ACC112 (cell line): ENCODE results near the gene FAM131B.
A peak's percentile ranks its signal among the peaks of the same experiment; 100 is the strongest.

ENCODE experiments used
- H2AFZ ChIP-seq: fragments of 200-600 bp; sonication (generic); one replicate; pipeline ENCODE4 v1.6.0; 2017; ENCODE audit warnings: antibody characterized with exemption, low read length; ENCODE audit not compliant: unreplicated experiment
- H3K27ac ChIP-seq: fragments of 200-600 bp; sonication (generic); 2 replicates; pipeline ENCODE4 v1.5.1; 2014; ENCODE audit warnings: low read depth, mild to moderate bottlenecking, antibody characterized with exemption, low read length, moderate library complexity
- H3K27me3 ChIP-seq: fragments of 200-600 bp; sonication (generic); 2 replicates; pipeline ENCODE4 v1.6.1; 2014; ENCODE audit warnings: mild to moderate bottlenecking, antibody characterized with exemption, low read length, moderate library complexity, mixed read lengths; ENCODE audit not compliant: insufficient read depth
- H3K36me3 ChIP-seq: fragments of 200-600 bp; sonication (generic); 2 replicates; pipeline ENCODE4 v1.6.1; 2016; ENCODE audit warnings: mild to moderate bottlenecking, antibody characterized with exemption, low read length, moderate library complexity, mixed read lengths; ENCODE audit not compliant: insufficient read depth
- H3K4me1 ChIP-seq: fragments of 200-600 bp; sonication (generic); one replicate; pipeline ENCODE4 v1.6.1; 2016; ENCODE audit warnings: low read length, mixed read lengths; ENCODE audit not compliant: insufficient read depth, unreplicated experiment, control insufficient read depth
- H3K4me3 ChIP-seq: fragments of 200-600 bp; sonication (generic); 2 replicates; pipeline ENCODE4 v1.5.1; 2014; ENCODE audit warnings: mild to moderate bottlenecking, low read depth, low read length
- H3K79me2 ChIP-seq: fragments of 200-600 bp; sonication (generic); one replicate; pipeline ENCODE4 v1.6.0; 2016; ENCODE audit warnings: low read length; ENCODE audit not compliant: control insufficient read depth, unreplicated experiment, insufficient read depth

The FAM131B gene

DNA sequence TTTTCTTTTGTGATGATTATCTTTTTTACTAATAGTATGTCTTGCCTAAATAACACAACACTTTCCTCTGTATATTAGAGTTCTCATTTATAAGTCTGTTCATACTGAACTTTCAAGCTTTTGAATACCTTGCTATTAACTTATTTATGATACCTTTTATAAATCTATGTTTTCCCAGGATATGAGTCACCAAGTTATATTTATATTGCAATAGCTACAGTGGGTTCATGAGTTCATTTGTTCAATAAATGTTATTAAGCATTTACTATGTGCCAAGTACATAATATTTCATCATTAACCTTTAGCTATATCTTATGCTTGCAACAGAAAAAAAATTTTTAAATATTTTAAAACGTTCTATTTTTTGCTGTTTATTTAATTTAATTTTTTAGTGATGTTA, 28.3 kb downstream of the FAM131B start:
- Histone ChIP-seq H3K27me3 (peaks cover 15% of the 10 kb centered on the region), H3K36me3 (no peaks in the 10 kb centered on the region), H3K79me2 (no peaks in the 10 kb centered on the region), H2AFZ (no peak overlapping the region), H3K4me3 (no peak overlapping the region), H3K4me1 (peaks cover 28% of the 10 kb centered on the region), H3K27ac (no peak overlapping the region)

DNA sequence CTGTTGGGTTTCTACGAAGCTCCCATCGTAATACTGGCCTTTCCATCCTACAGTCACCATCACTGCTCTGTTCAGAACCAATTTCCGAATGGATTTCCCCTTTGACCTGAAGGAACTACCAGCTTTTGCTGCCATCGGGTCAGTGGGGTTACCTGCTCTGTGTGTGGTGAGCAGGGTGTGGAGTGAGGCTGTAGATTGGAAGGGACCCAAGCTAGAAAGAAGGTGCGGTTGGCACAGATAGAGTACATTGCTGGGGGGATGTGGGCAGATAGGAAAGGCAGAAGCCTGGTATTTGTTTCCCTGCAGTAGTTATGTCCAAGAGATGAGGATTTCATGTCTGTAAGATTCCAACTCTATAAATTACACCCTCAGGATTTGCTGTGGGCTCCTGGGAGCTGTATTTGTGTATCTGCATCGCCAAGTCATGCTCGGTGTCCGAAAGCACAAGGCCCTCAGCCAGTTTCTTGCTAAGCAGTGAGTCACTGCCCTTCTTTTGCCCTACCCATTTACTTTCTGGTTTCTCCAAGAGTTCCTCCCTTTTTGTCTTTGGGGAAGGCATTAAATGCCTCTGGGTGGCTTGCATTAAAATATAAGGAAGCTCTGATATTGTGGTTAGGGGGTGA, 31.2 kb downstream of the FAM131B start:
- Histone ChIP-seq H2AFZ (peak overlapping the region; percentile 72), H3K36me3 (no peaks in the 10 kb centered on the region), H3K4me3 (peak overlapping the region; percentile 45; the same call in 1 of the 2 replicates), H3K4me1 (peaks cover 28% of the 10 kb centered on the region), H3K27ac (peak overlapping the region; percentile 85), H3K79me2 (no peaks in the 10 kb centered on the region), H3K27me3 (no peaks in the 10 kb centered on the region)

DNA sequence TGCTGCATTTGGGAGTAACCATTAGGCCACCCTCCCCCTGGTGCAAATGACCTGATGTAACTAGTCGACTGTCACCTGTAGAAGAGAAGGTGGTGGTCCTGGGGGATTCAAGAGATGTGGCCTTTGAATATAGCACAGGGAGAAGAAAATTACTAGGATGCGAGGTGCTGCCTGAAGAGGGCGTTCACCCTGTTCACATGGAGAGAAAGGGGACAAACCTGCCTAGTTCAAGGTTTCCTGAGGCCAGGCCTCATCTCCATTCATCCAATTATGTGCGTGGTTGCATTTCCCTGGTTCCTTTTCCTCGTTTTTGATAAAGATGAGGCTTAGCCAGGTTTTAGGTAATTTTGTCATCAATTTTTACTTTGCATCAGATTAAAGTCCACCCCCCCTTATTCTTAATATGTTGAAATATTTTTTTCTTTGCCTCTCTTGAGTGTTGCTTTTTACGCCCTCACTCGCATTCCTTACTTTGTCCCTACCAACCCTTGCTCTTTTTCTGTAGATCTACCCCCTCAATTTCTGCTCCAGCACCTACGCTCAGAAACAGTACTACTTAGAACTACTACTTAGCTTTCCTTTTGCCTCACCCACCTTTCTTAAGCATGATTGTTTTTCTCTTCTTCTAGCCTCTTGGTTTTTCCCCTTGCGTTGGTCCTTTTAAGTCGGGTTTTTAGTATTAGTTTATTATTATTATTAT, 32.9 kb downstream of the FAM131B start:
- H3K27me3 ChIP-seq: no peaks in the 10 kb centered on the region
- H3K27ac ChIP-seq: no peak overlapping the region
- peaks cover 26% of the 10 kb centered on the region for H3K4me1 ChIP-seq
- no peaks in the 10 kb centered on the region for H3K36me3 ChIP-seq
- H2AFZ ChIP-seq: no peak overlapping the region
- no peak overlapping the region for H3K4me3 ChIP-seq
- H3K79me2 ChIP-seq: no peaks in the 10 kb centered on the region

DNA sequence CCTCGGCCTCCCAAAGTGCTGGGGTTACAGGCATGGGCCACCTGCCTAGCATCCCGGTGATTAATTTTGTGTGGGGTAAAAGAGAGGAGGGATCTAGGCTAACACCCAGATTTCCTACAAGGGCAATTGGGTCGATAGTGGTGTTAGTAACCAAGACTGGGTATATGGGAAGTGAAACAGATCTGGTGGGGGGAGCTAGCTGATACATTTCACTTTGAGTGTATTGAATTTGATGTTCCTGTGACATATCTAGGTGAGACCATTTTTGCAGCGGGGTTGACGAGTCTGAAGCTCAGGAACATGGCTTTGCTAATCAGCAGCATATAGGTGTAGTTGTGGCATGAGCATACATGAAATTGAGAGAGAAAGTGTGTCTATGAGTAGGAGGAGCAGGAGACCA, 34.6 kb downstream of the FAM131B start:
- H3K4me3 ChIP-seq: no peak overlapping the region
- no peaks in the 10 kb centered on the region for H3K27me3 ChIP-seq
- no peaks in the 10 kb centered on the region for H3K36me3 ChIP-seq
- no peaks in the 10 kb centered on the region for H3K79me2 ChIP-seq
- no peak overlapping the region for H3K27ac ChIP-seq
- no peak overlapping the region for H2AFZ ChIP-seq
- peaks cover 19% of the 10 kb centered on the region for H3K4me1 ChIP-seq

DNA sequence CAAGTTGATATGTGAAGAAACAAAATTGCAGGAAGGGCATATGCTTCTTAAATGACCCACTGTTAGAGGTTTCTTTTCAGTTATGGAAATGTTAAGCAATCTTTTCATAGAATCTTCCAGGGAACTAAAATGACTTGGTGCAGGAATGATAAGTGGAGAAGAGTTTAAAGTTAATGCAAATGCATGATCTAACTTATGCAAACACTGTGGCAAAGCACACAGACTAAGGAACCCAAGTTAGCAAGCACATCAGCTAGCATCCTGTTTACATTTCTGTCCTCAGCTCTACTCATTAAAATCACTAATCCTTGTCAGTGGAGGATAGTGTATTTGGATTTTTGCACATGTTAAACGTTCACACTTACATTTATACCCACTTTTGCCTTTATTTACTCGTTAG, 37.3 kb downstream of the FAM131B start:
- Histone ChIP-seq H3K4me3 (no peak overlapping the region), H3K27ac (no peak overlapping the region), H3K36me3 (no peaks in the 10 kb centered on the region), H3K79me2 (no peaks in the 10 kb centered on the region), H2AFZ (no peak overlapping the region), H3K27me3 (no peaks in the 10 kb centered on the region), H3K4me1 (peaks cover 2% of the 10 kb centered on the region)

DNA sequence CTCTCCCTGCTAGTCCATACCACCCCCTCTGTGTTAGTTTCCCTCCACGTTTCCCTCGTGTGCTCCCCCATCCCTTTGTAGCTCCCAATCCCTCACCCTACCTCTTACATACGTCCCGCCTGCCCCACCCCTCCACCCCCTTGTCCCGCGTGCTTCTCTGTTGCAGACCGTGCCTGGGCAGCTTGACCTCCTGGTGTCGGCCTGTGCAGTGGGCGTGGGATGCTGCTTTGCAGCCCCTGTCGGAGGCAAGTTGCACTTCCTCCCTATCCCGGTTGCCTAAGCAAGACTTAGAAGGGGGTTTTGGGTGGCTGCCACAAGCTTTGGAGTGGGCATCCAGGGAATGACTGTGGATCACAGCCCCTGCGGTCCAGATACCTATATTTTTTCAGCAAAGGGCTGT, 38.9 kb downstream of the FAM131B start:
- H3K27me3 ChIP-seq: no peaks in the 10 kb centered on the region
- H3K79me2 ChIP-seq: no peaks in the 10 kb centered on the region
- H3K4me3 ChIP-seq: no peak overlapping the region
- H2AFZ ChIP-seq: no peak overlapping the region
- H3K4me1 ChIP-seq: peaks cover 11% of the 10 kb centered on the region
- no peaks in the 10 kb centered on the region for H3K36me3 ChIP-seq
- no peak overlapping the region for H3K27ac ChIP-seq

DNA sequence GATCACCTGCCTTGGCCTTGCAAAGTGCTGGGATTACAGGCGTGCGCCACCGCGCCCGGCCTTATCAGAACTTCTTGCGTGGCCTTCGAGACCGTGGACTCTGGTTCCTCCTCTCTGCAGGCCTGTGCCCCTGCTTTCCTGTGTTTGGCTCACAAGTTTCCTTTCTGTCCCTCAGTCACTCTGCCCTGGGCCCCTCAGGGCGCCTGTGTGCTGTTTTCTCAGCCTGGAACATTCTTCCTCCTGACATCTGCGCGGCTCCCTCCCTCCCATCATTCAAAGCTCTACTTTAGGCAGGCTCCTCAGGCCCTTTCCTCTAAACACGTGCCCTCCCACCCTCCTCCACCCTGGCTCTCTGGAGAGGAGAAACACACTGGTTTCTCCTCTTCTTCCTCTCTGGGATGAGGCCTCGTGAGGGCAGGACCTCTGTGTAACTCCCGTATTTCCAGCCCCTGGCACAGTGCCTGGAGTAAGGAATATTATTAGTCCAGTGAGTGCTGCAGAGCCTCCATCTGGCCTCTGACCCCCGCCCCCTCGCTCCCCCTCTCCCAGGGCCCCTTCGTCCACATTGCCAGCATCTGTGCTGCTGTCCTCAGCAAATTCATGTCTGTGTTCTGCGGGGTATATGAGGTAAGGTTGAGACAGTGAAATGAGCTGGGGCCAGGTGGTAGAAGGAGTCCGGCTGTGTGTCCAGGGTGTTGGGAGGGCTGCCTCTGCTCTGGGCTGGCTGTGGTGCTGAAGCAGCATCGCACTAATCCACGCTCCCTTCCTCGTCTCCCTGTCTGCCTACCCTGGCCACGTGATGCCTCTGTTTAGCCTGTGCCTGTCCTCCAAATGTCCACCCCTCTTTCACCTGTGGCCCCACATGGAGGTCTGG, 39.5 kb downstream of the FAM131B start:
- no peak overlapping the region for H3K4me3 ChIP-seq
- H2AFZ ChIP-seq: no peak overlapping the region
- H3K79me2 ChIP-seq: no peaks in the 10 kb centered on the region
- no peak overlapping the region for H3K27ac ChIP-seq
- peaks cover 15% of the 10 kb centered on the region for H3K4me1 ChIP-seq
- H3K36me3 ChIP-seq: no peaks in the 10 kb centered on the region
- no peaks in the 10 kb centered on the region for H3K27me3 ChIP-seq

DNA sequence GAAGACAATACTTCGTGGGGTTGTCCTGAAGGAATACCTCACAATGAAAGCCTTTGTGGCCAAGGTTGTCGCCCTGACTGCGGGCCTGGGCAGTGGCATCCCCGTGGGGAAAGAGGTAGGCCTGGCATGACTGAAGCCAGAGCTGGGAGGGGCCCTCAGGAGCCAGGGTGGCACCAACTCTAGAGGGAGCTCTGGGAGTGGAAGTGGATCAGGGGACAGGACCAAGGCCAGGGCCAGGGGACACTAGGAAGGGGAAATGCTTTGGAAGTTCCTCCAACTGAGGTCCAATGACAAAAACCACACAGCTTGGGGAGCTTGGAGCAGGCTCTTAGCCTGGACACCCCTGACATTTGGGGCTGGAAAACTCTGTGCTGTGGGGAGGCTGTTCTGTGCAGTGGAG, 40.8 kb downstream of the FAM131B start:
- H3K4me3 ChIP-seq: no peak overlapping the region
- H2AFZ ChIP-seq: no peak overlapping the region
- peaks cover 15% of the 10 kb centered on the region for H3K4me1 ChIP-seq

DNA sequence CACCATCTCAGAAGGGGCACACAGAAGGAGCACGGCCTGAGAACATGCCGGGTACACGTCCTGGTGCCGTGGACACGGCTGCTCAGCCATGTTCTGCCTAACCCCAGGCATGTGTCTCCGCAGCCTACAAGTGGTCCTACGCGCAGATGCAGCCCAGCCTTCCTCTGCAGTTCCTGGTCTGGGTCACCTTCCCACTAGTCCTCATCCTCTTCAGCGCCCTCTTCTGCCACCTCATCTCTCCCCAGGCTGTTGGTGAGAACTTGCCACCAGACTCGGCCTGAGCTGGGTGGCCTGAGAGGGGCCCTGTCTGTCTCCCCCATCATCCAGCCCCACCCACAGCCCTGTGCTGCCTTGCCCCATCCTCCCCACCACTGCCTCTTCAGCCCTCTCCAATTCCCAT, 41.3 kb downstream of the FAM131B start:
- H3K79me2 ChIP-seq: no peaks in the 10 kb centered on the region
- H3K36me3 ChIP-seq: no peaks in the 10 kb centered on the region
- H3K27ac ChIP-seq: no peak overlapping the region
- no peak overlapping the region for H2AFZ ChIP-seq
- peaks cover 15% of the 10 kb centered on the region for H3K4me1 ChIP-seq
- no peaks in the 10 kb centered on the region for H3K27me3 ChIP-seq
- H3K4me3 ChIP-seq: no peak overlapping the region

More for the DNA sequence above, 40.8 kb downstream of the FAM131B start:
- Histone ChIP-seq H3K36me3 (no peaks in the 10 kb centered on the region), H3K27me3 (no peaks in the 10 kb centered on the region), H3K27ac (no peak overlapping the region), H3K79me2 (no peaks in the 10 kb centered on the region)

DNA sequence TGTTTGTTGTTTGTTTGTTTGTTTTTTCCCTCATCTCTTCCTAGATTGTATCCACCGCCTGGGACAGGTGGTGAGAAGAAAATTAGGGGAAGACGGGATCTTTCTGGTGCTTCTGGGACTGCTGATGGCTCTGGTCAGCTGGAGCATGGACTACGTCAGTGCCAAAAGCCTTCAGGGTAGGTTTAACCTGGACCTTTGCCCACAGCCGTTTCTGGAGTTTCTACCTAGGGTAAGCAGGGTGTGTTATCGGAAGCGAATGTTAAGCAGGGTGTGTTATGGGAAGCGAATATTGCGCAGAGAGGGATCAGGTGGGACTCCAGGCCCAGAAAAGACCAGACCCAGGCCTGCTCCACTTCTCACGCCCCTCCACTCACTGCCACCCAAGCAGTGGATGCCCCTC, 41.9 kb downstream of the FAM131B start:
- Histone ChIP-seq H3K4me3 (no peak overlapping the region), H3K79me2 (no peaks in the 10 kb centered on the region), H2AFZ (no peak overlapping the region), H3K27me3 (no peaks in the 10 kb centered on the region), H3K27ac (no peak overlapping the region), H3K36me3 (no peaks in the 10 kb centered on the region), H3K4me1 (peaks cover 15% of the 10 kb centered on the region)
